GM23338 (cell line): Measurements from ENCODE around the gene TNK2. TPM values are rescaled to one million over a fixed set of nuclear protein-coding genes. Genes with fewer than 3 reads are reported as not detected.
"Not testable (repeated sequence)": the region's sequence is repeated elsewhere in the genome, so short reads cannot be mapped to it uniquely, and the experiment has no call there.

Source experiments
- ATAC-seq: fragments of 200-7000 bp; cut with Tn5 transposase; 3 replicates; pipeline ENCODE4 v1.9.1; 2020
- DNase-seq: peaks from one replicate; pipeline ENCODE4 v3.0.0-alpha.2; 2015; ENCODE audit warnings: low spot score
- H2AFZ ChIP-seq: fragments of 200-600 bp; sonication (generic); 2 replicates; pipeline ENCODE4 v1.8.0; 2016; ENCODE audit warnings: antibody characterized with exemption, mild to moderate bottlenecking, moderate library complexity
- H3F3A ChIP-seq: fragments of 200-600 bp; sonication (generic); replicated peaks from 2 replicates; pipeline ENCODE4 v1.8.0; 2017; ENCODE audit warnings: antibody characterized with exemption, mixed run types, low read depth
- H3K27ac ChIP-seq: fragments of 200-600 bp; sonication (generic); 2 replicates; pipeline ENCODE4 v1.6.1; 2016; ENCODE audit warnings: low read depth
- H3K27me3 ChIP-seq: fragments of 200-600 bp; sonication (generic); 2 replicates; pipeline ENCODE4 v1.8.0; 2016; ENCODE audit warnings: mild to moderate bottlenecking, mixed run types, moderate library complexity; ENCODE audit not compliant: insufficient read depth
- H3K36me3 ChIP-seq: fragments of 200-600 bp; sonication (generic); 2 replicates; pipeline ENCODE4 v1.8.0; 2016; ENCODE audit warnings: mild to moderate bottlenecking; ENCODE audit not compliant: insufficient read depth
- H3K4me1 ChIP-seq: fragments of 200-600 bp; sonication (generic); 2 replicates; pipeline ENCODE4 v1.8.0; 2016; ENCODE audit warnings: mild to moderate bottlenecking, moderate library complexity; ENCODE audit not compliant: insufficient read depth
- H3K4me2 ChIP-seq: fragments of 200-600 bp; sonication (generic); 2 replicates; pipeline ENCODE4 v1.7.1; 2017; ENCODE audit warnings: mixed run types
- H3K4me3 ChIP-seq: fragments of 200-600 bp; sonication (generic); 2 replicates; pipeline ENCODE4 v1.6.1; 2016; ENCODE audit warnings: mixed run types
- H3K79me2 ChIP-seq: fragments of 200-600 bp; sonication (generic); replicated peaks from 2 replicates; pipeline ENCODE4 v1.8.0; 2017; ENCODE audit warnings: mild to moderate bottlenecking; ENCODE audit not compliant: insufficient read depth
- H3K9me2 ChIP-seq: fragments of 200-600 bp; sonication (generic); 2 replicates; pipeline ENCODE4 v1.8.0; 2017; ENCODE audit not compliant: insufficient read depth
- H4K20me1 ChIP-seq: fragments of 200-600 bp; sonication (generic); replicated peaks from 2 replicates; pipeline ENCODE4 v1.8.0; 2017; ENCODE audit warnings: mild to moderate bottlenecking; ENCODE audit not compliant: insufficient read depth
- H3K27ac Mint-ChIP-seq: 2 replicates; pipeline ENCODE4 v1.8.0; 2020; ENCODE audit warnings: inconsistent platforms, mild to moderate bottlenecking, moderate library complexity, mixed read lengths
- H3K27me3 Mint-ChIP-seq: 3 replicates; pipeline ENCODE4 v1.8.0; 2022; ENCODE audit warnings: low read depth, mild to moderate bottlenecking, moderate library complexity, mixed read lengths, inconsistent platforms; ENCODE audit not compliant: insufficient read depth, poor library complexity
- H3K36me3 Mint-ChIP-seq: 3 replicates; pipeline ENCODE4 v1.8.0; 2021; ENCODE audit warnings: low read depth, mild to moderate bottlenecking, inconsistent platforms, moderate library complexity, mixed read lengths
- H3K4me1 Mint-ChIP-seq: 3 replicates; pipeline ENCODE4 v1.8.0; 2020; ENCODE audit warnings: mild to moderate bottlenecking, inconsistent platforms, mixed read lengths
- H3K4me3 Mint-ChIP-seq: 3 replicates; pipeline ENCODE4 v1.8.0; 2021; ENCODE audit warnings: moderate library complexity, mild to moderate bottlenecking, inconsistent platforms, mixed read lengths
- H3K9me3 Mint-ChIP-seq: 3 replicates; pipeline ENCODE4 v1.8.0; 2020; ENCODE audit warnings: moderate library complexity, mild to moderate bottlenecking, inconsistent platforms, mixed read lengths
- CTCF ChIP-seq, 2 experiments: fragments of 200-600 bp in 1 of 2; sonication (generic) in 1 of 2; conservative IDR thresholded peaks; 2 replicates each; pipeline versions ENCODE4 v1.5.1 to v1.6.1; 2016 to 2017; ENCODE audit warnings: antibody characterized with exemption in 2 of 2, low read depth in 2 of 2, mild to moderate bottlenecking in 2 of 2, moderate library complexity in 1 of 2
- POLR2AphosphoS5 ChIP-seq: IDR thresholded peaks from 2 replicates; pipeline ENCODE4 v1.6.1; 2016; ENCODE audit warnings: antibody characterized with exemption, low read depth
- ZNF462 ChIP-seq: fragments of 250-450 bp; sonication (Bioruptor Pico); IDR thresholded peaks from 2 replicates; pipeline ENCODE4 v1.5.0; 2020; ENCODE audit warnings: mild to moderate bottlenecking, moderate library complexity
- polyA plus RNA-seq: library from polyadenylated mRNA; unstranded; fragments of >200 nt; fragmentation: Nextera tagmentation; extraction: Ambion mirVana; gene quantifications from 2 replicates; pipeline ENCODE4 v1.2.1, GENCODE V29; 2016
- total RNA-seq: library from RNA; depleted of rRNA; stranded (reverse); fragments of >200 nt; shearing (Covaris generic); gene quantifications from 2 replicates; pipeline ENCODE4 v1.2.3, GENCODE V29; 2014

Gene TNK2
- total and polyA plus RNA-seq, 2 experiments from 2014 or later: 10.0 to 22.5 TPM

GRCh38 chr3:195825191-195825588, 83.2 kb downstream of the TNK2 start (continued):
- TF ChIP-seq ZNF462: no peak

- H3K9me2 ChIP-seq, H3K9me3 Mint-ChIP-seq, H2AFZ ChIP-seq, H4K20me1 ChIP-seq, H3K4me2 ChIP-seq, H3K27ac Mint-ChIP-seq, H3K27me3 ChIP-seq, H3K79me2 ChIP-seq, H3K4me3 Mint-ChIP-seq, H3K27ac ChIP-seq, DNase-seq, ATAC-seq, H3K4me1 ChIP-seq, H3K36me3 Mint-ChIP-seq, H3F3A ChIP-seq, H3K4me3 ChIP-seq, H3K4me1 Mint-ChIP-seq, H3K36me3 ChIP-seq: not testable (repeated sequence)
- H3K27me3 Mint-ChIP-seq: peaks cover 13% of the 10 kb centered on the region
These were observed 83.7 kb downstream of the TNK2 start for GRCh38 chr3:195824425-195825190.

GRCh38 chr3:195823999-195824398, 84.4 kb downstream of the TNK2 start:
- no peaks in the 10 kb centered on the region for H3K4me1 ChIP-seq
- no peaks in the 10 kb centered on the region for H3K79me2 ChIP-seq
- H3K4me1 Mint-ChIP-seq: peaks cover 8% of the 10 kb centered on the region
- H3K36me3 Mint-ChIP-seq: no peaks in the 10 kb centered on the region
- H4K20me1 ChIP-seq: no peaks in the 10 kb centered on the region
- H3K27ac Mint-ChIP-seq: peak overlapping the region; percentile 65; the same call in 1 of the 2 replicates
- peak; percentile 13 to 44; a peak in 3 of 4 replicates for TF ChIP-seq CTCF (conservative IDR thresholded peaks at IDR 0.05; ENCODE audit: low read depth in 2 of 2)
- no peak for TF ChIP-seq POLR2AphosphoS5
- DNase-seq (no peak), ATAC-seq (peak; percentile 74)
- H2AFZ ChIP-seq: peak overlapping the region; percentile 66; the same call in 1 of the 2 replicates
- no peak overlapping the region for H3K27ac ChIP-seq
- H3K4me3 Mint-ChIP-seq: no peak overlapping the region
- H3K9me3 Mint-ChIP-seq: no peaks in the 10 kb centered on the region
- H3K4me2 ChIP-seq: no peak overlapping the region
- H3K27me3 ChIP-seq: no peaks in the 10 kb centered on the region
- H3K36me3 ChIP-seq: no peaks in the 10 kb centered on the region
- H3K4me3 ChIP-seq: no peak overlapping the region
- H3K27me3 Mint-ChIP-seq: peaks cover 13% of the 10 kb centered on the region
- H3K9me2 ChIP-seq: no peaks in the 10 kb centered on the region
- H3F3A ChIP-seq: no peaks in the 10 kb centered on the region
